ENCODE results near the gene DYNLRB1.
"Not testable (repeated sequence)": the region's sequence is repeated elsewhere in the genome, so short reads cannot be mapped to it uniquely, and the experiment has no call there.

Gene DYNLRB1

GRCh38 chr20:34516247-34517113 is at the start of gene DYNLRB1:
TSS of gene DYNLRB1 (plus strand) at chr20:34516422. CDS start at chr20:34516459, 37 bp downstream.
- in situ Hi-C loops (cut with HindIII; ENCODE audit: low sequenced_read_pairs): no loop called here

DNA sequence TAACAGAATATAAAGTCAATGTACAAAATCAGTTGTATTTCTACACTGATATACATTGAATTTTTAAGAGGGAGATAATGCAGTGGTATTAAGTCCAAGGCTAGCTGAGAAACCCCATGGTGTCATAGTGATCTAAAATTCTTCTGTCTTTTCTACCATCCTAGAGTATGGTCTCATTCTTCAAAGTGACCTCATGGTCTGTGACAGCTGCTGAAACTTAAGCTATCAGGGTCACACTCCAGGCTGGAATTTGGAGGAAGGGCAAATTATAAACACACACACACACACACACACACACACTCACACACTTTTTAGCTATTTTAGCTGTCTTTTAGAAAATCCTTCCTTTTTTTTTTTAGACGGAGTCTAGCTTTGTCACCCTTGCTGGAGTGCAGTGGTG is 47.3 kb upstream of the DYNLRB1 start:
- in situ Hi-C loops (cut with HindIII; ENCODE audit: low sequenced_read_pairs): no loop called here

DNA sequence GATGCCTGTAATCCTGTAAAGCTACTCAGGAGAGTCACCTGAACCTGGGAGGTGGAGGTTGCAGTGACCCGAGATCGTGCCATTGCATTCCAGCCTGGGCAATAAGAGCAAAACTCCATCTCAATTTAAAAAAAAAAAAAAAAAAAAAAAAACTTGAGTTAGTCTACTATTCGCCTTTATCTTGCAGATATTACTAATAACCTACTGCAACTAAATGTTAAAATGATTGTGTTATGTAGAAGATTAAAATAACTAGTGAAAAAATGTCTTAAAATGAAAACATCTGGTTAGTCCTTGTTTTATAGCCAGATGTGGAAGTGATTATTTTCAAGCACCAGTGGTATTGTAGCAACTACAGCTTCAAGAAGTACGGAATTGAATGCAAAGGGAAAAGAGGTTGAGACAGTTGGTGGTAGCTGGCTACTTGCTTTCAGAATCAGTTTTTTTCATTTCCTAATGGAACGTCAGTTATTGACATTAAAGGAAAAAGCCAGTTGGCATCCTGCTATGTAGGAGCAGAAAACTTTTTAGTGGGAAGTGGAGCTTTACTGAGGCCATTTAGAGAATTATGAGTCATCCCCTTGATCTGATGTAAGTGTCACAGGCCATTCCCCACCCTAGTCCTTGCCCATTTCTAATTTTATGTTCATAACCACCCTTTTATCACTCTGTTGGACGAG is 43.8 kb upstream of the DYNLRB1 start:
- in situ Hi-C loops (cut with HindIII; ENCODE audit: low sequenced_read_pairs): no loop called here

DNA sequence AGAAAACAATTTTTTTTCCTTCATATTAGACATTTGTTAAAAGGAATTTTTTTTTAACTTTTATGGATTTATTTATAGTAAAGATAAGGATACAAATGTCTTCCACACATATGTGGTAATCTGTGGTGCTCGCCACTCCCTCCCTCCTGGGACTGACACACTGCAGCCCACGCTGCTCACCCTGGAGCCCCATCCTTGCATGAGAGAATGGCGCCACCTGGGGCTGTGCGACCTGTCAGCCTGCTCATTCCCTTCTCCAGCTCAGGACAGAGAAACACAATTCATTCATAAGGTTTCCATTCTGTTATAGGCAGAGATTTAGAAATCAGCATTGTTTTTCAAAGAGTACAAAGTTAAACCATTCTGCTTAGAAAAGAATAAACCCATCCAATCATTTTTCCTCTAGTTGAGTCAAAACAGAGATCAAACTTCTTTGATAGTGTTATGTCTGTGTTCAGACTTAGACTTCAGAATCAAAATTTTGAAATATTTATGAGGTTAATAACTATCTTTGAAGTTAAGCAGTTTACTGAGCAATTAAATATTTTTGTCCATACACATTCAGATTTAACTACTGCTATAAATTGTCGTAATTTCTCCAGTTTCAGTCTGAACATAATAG is 42.8 kb upstream of the DYNLRB1 start:
- in situ Hi-C loops (cut with HindIII; ENCODE audit: low sequenced_read_pairs): no loop called here

GRCh38 chr20:34475979-34476736 is 40.1 kb upstream of the DYNLRB1 start:
- in situ Hi-C loops (cut with HindIII; ENCODE audit: low sequenced_read_pairs): no loop called here

DNA sequence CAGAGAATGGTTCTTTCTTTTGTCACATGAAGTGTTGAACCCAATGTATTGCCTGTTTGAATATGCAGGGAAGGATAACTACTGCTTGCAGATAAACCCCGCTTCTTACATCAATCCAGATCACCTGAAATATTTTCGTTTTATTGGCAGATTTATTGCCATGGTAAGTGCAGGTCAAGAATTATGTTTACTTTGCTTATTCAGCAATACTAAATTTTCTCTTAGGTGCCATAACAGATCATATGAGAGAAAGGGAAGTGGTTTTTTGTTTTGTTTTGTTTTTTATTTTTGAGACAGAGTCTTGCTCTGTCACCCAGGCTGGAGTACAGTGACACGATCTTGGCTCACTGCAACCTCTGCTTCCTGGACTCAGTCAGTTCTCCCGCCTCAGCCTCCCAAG is 36.6 kb upstream of the DYNLRB1 start:
- in situ Hi-C loops (cut with HindIII; ENCODE audit: low sequenced_read_pairs): no loop called here

GRCh38 chr20:34482154-34482553 is 34.1 kb upstream of the DYNLRB1 start:
- in situ Hi-C loops (cut with HindIII; ENCODE audit: low sequenced_read_pairs): not testable (repeated sequence)

- in situ Hi-C loops (cut with HindIII; ENCODE audit: low sequenced_read_pairs): not testable (repeated sequence)
These were observed 32.5 kb upstream of the DYNLRB1 start for GRCh38 chr20:34483585-34484220.

GRCh38 chr20:34485068-34485634 is 31.1 kb upstream of the DYNLRB1 start:
- in situ Hi-C loops (cut with HindIII; ENCODE audit: low sequenced_read_pairs): no loop called here

DNA sequence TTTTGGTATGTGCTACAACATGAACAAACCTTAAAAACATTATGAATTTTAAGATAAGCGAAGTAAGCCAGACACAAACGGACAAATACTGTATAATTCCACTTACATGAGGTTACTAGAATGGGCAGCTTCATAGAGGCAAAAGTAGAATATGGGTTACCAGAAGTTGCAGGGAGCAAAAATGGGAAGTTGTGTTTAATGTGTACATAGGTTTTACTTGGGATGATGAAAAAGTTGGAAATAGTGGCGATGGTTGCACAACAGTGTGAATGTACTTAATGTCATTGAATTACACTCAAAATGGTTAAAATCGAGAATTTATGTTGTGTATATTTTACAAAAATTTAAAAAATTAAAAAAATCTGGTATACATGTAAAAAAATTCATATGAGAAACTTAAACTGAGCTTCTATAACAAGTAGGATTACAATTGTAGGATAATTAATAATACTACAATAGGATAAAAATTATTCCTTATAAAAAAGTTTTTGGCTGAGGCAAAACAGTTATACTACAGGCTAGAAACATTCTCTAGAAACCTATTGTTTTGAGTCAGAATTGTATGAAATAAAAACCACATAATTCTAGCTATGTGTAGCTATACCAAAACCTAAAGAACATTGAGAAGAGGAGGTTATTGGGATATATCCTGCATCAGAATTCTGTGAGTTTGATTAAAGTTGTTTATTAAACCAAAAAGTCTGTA is 24.8 kb upstream of the DYNLRB1 start:
- in situ Hi-C loops (cut with HindIII; ENCODE audit: low sequenced_read_pairs): no loop called here

- in situ Hi-C loops (cut with HindIII; ENCODE audit: low sequenced_read_pairs): no loop called here
These were observed 24.2 kb upstream of the DYNLRB1 start for GRCh38 chr20:34491932-34492509.

DNA sequence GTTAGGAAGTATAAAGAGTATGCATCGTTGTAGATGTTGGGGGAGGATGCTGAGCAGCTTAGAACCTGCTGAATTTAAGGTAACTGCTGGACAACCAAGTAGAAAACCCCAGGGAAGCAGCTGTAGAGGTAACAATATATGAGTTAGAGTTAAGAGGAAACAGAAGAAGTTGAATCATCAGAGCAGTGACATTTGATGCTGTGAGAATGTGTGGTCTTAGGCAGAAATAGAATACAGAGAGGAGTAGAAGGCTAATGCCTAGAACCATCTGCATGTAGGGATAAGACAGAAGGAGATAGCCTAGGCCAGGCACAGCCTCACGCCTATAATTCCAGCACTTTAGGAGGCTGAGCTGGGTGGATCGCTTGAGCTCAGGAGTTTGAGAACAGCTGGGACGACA is 22.6 kb upstream of the DYNLRB1 start:
- in situ Hi-C loops (cut with HindIII; ENCODE audit: low sequenced_read_pairs): no loop called here

DNA sequence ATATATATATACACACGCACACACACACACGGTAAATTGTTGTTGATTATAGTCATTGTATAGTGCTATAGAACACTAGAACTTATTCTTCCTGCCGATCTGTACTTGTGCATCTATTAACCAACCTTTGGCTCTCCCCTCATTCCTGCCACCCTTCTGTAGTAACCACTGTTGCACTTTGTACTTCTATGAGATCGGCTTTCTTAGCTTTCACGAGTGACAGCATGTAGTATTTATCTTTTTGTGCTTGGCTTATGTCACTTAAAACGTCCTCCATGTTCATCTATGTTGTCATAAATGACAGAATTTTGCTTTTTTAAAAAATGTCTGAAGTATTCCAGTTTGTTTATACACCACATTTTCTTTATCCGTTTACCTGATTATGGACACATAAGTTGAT is 20.9 kb upstream of the DYNLRB1 start:
- in situ Hi-C loops (cut with HindIII; ENCODE audit: low sequenced_read_pairs): no loop called here

DNA sequence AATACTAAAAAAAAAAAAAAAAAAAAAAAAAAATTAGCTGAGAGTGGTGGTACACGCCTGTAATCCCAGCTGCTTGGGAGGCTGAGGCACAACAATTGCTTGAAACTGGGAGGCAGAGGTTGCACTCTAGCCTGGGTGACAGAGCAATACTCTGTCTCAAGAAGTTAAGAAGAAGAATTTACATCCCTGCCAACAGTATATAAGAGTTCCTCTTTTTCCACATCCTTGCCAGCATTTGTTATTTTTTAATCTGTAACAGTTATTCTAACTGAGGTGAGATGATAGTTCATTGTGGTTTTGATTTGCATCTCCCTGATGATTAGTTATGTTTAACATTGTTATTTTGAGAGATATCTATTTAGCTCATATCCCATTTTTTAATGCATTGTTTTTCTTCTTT is 20.3 kb upstream of the DYNLRB1 start:
- in situ Hi-C loops (cut with HindIII; ENCODE audit: low sequenced_read_pairs): no loop called here

GRCh38 chr20:34497596-34497995 is 18.6 kb upstream of the DYNLRB1 start:
- in situ Hi-C loops (cut with HindIII; ENCODE audit: low sequenced_read_pairs): not testable (repeated sequence)

GRCh38 chr20:34500823-34501222 is 15.4 kb upstream of the DYNLRB1 start:
- in situ Hi-C loops (cut with HindIII; ENCODE audit: low sequenced_read_pairs): no loop called here

- in situ Hi-C loops (cut with HindIII; ENCODE audit: low sequenced_read_pairs): no loop called here
These were observed 9.7 kb upstream of the DYNLRB1 start for GRCh38 chr20:34506480-34506879.

DNA sequence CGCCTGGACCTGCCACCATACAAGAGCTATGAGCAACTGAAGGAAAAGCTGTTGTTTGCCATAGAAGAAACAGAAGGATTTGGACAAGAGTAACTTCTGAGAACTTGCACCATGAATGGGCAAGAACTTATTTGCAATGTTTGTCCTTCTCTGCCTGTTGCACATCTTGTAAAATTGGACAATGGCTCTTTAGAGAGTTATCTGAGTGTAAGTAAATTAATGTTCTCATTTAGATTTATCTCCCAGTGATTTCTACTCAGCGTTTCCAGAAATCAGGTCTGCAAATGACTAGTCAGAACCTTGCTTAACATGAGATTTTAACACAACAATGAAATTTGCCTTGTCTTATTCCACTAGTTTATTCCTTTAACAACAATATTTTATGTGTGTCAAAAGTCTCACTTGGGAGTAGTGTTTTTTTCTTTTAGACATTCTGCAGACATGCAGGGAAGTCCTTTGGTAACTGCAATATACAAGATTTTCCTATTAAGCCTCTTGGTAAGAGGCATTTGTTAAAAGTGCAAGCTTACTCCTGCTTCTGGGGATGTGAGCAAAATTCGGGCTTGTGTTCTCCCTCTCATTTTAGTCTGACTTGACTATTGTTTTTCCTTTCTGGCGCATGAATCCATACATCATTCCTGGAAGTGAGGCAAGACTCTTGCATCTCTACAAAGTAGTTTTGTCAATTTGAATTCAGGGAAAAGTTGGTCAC is 8.4 kb upstream of the DYNLRB1 start:
- in situ Hi-C loops (cut with HindIII; ENCODE audit: low sequenced_read_pairs): no loop called here

- in situ Hi-C loops (cut with HindIII; ENCODE audit: low sequenced_read_pairs): no loop called here
These were observed 5.6 kb upstream of the DYNLRB1 start for GRCh38 chr20:34510575-34510974.

All from DLD1 (cell line).